ENCODE results near the gene LAMA3.
A peak's percentile ranks its signal among the peaks of the same experiment; 100 is the strongest.

The LAMA3 gene

DNA sequence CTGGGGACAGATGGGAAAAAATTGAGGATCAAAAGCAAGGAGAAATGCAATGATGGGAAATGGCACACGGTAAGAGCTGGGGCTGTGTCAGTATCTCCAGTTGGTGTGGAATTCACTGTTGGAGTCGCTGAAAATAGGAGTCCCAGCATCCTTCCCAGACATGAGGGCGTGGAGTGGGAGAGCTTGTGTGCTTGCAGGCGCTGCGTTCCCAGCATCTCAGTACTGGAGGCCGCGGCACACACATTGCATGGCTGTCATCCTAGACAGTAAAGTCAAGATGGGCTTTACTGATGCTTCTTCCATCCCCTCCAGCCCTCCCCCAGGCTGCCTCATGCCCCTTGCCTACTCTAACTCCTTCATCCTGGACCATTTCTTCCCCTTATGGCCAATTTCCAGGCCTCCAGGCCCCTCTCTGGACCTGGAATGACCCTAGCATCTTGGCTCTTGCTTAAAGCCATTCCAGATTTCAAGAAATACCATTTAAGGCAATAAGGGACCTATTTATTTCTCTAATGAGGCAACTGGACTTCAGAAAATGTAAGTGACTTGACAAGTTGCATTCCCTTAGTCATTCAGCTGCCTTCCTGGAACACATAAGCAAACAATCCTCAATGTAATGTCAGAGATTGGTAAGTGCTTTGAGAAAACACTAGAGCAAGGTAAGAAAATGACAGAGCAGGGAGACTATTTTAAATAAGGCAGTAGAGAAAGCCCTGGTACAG lies 254.8 kb downstream of the LAMA3 start:
- no peak for DNase-seq

DNA sequence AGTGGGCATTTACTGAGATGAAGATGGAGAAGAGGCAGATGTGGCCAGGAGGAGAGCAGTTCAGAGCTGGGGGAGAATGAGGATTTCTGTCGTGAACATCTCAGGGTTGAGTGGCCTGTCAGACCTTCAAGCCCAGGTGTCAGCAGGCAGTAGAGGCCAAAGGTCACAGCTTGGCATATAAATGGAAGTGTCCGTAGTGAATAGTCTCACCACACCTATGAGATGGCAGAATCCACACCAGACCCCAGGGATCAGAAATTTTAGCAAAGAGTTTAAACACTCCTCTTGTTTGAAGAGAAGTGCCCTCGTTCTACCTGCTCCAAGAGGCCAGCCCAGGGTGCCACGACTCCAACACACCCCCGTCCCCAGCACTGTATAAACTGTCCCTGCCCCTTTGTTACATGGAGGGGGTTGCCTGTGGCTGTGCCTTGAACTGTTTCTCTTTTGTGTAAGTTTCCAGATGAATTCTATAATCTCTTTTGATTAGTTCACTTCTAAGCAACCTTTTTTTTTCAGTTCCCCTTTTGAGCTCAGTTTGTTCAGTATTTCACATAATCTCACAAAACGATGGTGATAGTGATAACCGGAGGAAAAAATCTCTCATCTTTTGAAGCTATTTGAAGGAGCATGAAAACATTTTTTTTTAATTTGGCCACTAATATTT lies 256.3 kb downstream of the LAMA3 start:
- DNase-seq, result no peak

DNA sequence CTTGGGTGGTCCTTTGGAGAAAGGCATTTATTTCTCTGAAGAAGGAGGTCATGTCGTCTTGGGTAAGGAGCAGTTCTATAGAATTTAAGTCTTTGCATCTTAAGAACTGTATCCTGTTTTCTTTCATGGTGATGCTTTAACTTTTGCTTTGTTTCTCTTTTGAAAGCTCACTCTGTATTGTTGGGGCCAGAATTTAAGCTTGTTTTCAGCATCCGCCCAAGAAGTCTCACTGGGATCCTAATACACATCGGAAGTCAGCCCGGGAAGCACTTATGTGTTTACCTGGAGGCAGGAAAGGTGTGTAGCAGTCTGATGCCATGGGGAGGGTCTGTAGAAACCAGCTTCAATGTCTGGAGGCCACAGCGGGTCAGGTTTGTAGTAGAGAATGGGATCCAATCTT lies 260.6 kb downstream of the LAMA3 start:
- no peak for DNase-seq

DNA sequence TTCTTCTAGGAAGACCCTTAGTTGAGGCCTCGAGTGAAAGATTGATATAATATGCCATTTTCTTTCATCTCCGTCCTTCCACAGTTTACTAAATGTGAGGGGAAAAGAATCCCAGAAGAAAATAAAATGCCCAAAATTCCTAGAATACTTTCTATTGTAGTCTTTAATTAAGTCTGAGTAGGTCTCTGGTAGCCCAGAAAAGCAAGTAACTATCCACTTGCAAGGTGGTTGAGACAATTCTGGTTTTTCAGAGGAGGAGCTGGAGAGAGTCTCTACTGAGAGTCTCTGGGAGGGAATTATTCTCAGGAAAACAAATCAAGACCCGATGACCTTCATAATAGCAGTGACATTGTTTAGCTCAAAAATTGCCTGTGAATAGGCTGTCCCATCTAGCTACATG lies 261.4 kb downstream of the LAMA3 start:
- no peak for DNase-seq

DNA sequence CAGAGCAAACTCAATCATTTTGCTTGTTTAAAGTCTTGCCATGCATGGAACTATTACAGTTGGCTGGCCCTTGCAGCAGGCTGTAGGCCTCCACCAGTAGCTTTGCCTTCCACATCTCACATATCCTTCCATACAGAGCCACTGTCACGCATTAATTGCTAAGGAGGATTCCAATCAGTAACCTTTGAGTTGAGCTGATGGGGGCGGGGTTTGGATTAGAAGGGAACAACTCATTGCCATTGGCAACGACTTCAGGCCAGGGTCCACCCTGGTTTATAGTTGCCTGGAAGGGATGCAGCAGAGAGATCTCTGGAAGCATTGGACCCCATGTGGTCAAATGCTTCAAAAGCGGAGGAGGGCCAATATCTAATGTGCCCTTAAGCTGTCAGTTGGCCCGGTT lies 262.0 kb downstream of the LAMA3 start:
- no peak for DNase-seq

DNA sequence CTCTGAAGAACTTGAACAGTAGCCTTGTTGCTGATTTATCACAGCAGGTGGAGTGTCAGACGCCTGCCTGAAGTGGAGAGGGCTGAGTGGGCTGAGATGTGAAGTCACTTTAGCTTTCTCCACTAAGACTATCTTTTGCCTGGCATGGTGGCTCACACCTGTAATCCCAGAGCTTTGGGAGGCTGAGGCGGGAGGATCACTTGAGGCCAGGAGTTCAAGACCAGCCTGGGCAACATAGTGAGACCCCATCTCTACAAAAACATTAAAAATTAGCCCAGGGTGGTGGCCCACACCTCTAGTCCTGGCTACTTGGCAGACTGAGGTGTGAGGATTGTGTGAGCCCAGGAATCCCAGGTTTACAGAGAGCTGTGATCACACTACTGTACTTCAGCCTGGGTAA lies 264.7 kb downstream of the LAMA3 start:
- no peak for DNase-seq

DNA sequence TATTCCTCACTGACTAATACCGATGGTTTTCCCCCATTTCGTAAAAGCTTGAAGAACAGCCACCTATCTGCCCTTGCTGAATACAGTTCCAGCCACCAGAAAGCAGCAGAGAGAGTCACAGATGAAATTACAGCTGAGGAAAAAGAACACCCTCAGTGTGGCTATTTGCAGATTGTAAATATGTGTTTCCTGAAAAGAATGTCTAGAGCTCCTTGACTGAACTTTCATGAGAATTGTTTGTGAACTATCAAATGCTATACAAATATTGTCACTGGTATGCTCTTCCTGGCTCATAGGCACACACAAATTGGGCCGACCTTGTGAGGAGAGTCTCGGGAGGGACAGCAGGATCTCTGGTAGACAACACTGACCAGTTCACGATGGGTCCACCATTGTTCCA lies 267.2 kb downstream of the LAMA3 start:
- peak in 1 of 3 donors; percentile 32 for DNase-seq

DNA sequence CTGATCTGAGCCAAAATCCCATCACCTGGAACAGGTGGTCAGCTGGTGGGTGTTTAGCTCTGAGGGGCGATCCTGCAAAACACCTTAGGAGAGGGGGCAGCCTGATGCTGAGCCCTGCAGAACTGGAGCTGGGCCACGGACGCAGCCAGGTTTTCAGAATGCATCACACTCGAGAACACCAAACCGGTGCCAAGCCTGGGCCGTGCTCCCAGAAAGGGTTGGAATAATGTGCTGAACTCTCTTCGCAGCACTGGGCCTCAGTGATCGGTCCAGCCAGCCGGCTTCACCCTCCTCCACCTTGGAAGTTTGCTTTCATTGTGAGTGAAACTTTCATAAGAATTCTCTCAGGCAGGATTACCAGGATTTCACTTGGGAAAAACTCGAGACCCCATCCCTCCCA lies 268.8 kb downstream of the LAMA3 start:
- DNase-seq, result no peak

DNA sequence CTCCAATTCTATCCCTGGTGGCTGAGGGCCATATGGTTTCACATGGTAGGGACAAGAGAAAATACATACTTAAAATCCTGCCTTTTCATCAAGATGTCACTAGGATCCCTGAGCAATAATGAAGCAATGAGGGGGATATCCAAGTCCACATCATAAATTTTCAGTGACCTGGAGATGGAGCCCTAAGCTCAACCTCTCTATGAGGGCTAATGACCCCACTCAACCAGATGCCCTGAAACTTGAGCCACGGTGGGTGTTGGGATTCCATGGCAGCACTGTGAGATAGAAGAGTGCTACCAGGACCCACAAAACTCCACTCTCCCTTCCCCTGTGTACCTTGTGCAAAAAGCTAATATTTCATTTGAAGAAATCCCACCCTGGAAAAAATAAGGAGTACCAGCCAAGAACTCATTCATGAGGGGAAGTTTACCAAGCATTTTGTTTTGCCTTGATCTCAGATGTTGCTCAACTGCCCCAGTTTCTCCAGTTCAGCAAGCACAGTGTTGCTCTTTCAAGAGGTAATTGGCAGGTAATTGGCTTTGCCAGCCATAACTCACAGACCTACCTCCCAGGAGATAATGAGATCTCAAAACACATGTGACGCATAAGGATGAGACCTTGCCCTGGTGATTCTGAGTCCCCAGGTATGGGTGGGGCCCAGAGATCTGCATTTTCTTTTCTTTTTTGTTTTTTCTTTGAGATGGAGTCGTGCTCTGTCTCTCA lies 274.4 kb downstream of the LAMA3 start:
- no peak for DNase-seq

DNA sequence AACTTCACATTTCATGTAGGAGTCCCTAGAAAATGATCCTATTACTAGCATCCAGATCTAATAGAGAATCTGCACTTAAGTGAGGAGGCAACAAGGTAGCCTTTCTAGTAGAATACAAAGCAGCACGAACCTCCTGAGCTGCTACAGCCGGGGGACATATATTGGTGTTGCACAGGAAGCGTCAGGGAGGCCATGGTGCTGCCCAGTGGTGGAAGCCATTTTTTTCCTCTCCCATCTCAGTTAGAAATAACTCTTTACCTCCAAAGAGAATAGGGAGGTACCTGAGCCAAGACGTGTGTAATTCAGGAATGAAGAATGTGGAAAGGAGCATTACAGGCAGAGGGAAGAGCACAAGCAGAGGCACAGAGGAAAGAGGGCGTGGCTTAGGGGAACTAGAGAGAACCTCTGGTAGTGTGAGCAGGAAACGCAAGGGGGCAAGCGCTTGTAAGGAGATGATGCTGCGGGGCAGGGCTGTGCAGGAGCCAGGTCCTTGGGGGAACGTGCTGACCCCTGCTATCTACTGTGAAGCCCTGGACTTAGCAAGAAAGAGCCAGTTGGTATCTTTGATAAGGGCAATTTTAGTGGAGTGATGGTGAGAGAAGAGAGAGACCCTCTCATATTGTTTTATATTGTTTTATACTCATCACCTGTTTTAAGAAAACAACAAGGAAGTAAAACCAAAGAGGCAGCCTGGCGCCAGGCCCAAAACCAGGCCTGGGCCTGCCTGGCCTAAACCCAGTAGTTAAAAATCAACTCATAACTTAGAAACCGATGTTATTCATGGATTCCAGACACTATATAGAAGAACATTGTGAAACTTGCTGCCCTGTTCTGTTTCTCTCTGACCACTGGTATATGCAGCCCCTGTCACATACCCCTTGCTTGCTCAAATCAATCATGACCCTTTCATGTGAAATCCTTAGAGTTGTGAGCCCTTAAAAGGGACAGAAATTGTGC lies 275.3 kb downstream of the LAMA3 start:
- no peak for DNase-seq

DNA sequence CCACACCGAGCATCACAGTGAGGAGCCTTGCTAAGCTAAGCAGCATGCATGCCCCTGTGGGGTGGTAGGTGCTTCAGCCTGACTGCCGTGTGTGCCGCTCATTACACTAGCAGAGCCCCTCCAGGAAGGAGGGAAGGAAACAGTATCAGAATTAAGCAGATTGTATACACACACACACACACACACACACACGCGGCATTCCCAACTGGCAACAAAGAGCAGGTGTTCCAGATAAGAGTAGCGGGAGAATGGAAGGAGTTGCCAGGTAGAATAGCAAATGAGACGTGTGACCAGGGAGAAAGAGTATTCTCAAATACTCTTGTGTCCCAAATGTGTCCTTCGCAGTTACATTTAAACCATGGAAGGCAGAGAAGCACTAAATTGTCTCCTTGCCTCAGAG lies 277.7 kb downstream of the LAMA3 start:
- no peak for DNase-seq

DNA sequence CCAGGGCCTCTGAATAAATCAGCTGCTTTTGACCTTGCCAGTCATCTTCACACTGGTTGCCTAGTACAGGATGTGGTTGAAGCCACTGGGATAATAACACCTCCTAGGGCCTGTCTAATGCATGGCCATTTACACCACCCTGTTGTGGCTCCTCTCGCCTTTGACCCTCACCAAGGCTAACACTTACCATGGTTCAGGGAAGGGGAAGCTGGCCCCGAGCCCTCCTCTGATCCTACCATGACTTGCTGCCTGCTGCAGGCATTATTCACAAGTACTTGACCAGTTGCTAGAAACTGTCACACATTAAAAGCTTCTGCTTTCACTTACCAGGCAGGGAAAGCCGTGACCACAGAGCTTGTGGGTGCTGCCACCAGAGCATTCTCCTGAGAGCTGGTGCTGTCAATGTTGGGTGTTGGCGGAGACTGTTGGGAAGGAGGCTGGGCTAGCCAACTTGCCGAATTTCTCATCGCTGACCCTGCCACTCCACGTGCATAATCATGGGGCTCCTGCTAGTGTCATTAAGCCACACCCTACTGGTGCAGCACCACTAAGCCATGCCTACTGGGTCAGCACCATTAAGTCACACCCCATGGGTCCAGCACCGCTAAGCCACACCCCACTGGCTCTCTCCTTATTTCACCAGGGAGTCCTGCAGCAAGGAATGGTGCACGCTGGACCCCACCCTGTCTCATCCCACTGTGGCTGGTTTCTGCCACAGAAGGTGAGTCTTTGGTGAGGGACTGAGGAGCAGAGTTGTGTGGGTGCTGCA lies 278.3 kb downstream of the LAMA3 start:
- DNase-seq, result peak; percentile 73 to 81 (median 79)

DNA sequence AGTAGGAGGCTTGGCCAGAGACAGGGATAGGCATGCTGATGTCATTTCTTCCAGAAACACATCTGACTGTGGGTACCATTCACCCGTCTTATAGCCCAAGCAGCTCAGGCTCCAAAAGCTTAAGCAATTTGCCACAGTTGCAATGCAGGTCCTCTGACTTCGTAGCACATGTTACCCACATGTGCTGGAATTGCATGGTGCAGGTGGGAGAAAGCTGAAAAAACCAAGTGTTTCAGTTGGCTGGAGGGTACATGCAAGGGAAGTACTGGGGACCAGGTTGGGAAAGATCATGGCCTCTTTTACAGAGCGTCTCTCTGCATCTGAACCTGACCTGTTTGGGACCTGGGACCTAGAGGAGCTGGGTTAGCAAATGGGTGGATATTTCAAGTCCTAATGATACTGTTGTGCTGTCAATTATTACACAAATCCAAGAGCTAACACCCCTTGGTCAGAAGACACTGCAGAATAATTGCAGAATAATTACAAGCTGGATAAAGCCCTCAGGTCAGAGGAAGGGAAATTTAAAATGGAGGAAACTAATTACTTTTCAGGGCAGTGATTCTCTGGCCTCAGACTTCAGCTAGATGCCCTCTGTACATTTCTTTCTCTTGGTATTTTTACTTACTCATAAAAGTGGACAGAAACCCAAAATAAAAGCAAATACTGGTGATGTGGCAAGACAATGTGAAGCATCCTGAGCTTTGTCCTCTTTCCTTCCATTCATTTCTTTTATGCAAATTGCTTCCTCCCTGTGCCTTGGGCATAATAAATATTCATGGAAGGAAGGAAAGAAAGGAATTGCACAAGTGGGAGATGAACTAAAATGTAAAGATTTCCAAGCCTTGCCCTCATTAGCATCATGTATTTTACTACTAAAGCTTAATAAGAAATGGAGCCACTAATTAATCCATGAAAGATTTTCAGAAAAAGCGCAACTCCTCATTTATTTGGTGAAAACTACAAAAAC lies 279.7 kb downstream of the LAMA3 start:
- no peak for DNase-seq

DNA sequence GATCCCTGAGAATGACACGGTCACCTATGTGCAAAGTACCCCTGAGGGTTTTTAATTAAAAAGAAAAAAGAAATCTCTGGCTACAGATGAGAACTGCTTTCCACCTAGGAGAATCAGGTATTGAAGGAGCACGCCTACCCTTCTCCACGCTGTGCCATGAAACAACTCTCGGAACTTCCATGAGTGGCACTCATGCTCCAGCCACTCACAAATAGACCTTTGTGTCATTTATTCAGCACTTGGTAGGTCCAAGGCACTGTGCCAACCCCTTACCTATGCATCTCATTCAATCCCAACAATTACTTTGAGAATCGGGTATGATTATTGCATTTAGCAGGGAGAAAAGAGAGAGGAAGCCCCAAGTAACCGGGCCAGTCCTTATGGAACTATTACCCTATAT lies 280.4 kb downstream of the LAMA3 start:
- no peak for DNase-seq

DNA sequence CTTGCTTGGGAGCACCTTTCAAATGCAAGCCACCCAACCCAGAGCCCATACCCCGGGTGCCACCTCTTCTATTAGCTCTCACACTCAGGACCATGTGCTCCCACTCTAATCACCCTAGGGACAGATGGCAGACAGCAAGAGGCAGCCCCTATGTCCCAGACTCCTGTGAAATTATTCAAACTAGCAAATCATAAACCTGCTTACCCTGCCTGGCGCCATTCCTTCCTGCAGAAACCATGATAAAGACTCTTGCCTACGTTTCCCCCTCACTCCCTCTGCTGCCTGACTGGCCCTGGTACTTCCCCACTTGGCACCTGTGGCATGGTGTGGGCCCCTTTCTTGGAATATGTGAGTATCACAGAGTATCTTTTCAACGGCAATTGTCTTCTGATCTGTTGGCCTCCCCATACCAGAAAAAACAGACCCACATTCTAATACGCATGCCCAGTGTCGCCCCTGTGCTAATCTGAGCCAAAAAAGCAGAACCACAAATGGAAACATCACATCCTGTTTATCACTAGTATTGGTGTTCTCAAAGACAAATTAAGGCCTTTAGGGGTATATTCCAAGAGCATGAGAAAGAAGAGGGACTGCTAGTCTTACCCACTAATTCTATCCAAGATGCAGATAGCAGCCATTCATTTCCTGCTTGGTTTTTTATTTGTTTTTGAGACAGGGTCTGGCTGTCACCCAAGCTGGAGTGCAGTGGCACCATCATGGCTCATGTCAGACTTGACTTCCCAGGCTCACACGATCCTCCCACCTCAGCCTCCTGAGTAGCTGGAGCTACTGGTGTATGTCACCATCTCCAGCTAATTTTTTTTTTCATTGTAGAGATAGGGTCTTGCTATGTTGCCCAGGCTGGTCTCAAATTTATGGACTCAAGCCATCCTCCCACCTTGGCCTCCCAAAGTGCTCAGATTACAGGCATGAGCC lies 281.2 kb downstream of the LAMA3 start:
- peak; percentile 23 to 34 (median 32) for DNase-seq

DNA sequence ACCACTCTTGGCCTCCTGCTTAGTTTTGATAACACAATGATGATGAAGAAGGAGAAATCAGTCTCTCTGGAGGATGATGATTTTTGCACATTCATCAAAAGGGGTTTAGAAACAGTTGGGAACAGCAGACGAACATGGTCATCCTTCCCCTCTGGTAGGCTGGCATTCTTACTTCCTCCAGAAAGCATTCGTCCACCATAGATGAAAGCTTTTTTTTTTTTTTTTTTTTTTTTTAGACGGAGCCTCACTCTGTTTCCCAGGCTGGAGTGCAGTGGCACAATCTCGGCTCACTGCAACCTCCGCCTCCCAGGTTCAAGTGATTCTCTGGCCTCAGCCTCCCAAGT lies 281.8 kb downstream of the LAMA3 start:
- DNase-seq, result no peak

DNA sequence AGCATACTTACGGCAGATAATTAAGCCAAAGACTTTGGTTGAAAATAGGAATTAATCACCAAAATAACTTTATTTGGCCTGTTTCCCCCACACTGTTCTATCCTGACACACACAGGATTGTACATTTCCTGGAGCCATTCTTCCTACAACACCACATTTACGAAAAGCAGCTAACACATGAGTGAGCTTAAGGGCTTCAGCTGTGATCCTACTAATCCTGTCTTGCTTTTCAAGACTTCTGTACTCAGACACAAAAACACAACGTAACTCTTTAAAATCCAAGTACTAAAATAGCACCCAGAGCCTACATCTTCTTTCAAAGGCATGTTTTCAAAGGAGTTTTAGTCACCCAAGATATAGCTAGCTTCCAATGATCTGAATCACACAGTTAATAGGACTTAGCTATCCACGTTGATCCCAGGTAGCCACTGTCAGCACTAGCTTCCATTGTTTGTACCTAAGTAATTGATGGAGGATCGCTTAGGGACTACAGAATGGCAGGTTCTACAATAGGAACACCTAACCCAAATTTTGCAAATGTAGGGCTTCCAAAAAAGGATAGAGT lies 282.5 kb downstream of the LAMA3 start:
- no peak for DNase-seq

DNA sequence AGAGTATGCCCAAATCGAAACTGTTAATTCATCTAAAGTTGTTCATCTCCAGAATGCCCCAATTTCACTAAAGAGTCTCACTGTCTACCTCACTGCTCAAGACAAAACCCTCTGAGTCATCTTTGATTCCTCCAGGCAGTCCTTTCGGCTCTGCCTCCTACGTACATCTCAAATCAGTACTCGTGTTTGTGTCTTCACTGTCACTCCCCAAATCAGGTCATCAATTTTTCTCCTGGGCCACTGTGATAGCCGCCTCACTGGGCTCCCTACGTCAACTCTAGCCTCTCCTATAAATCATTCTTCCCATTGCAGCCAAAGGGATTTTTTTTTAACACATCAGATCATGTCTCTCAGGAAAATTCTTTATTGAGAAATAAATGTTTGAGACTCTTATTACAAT lies 283.2 kb downstream of the LAMA3 start:
- DNase-seq, result no peak

DNA sequence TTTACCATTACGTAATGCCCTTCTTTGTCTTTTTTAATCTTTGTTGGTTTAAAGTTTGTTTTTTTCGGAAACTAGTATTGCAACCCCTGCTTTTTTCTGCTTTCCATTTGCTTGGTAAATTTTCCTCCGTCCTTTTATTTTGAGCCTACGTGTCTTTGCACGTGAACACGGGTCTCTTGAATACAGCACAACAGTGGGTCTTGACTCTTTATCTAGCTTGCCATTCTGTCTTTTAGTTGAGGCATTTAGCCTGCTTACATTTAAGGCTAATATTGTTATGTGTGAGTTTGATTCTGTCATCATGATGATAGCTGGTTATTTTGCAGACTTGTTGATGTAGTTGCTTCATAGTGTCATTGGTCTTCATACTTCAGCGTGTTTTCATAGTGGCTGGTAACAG lies 287.9 kb downstream of the LAMA3 start:
- DNase-seq, result no peak

Measured in suppressor macrophage treated with lipopolysaccharide for 1 hour (primary cell).